GM19023 (cell line): Measurements from ENCODE around the gene RAD18.

Experiments used
- ATAC-seq: cut with Tn5 transposase; IDR thresholded peaks from one replicate; pipeline ENCODE4 v1.9.1; 2021; ENCODE audit warnings: mild to moderate bottlenecking, moderate library complexity; ENCODE audit not compliant: unreplicated experiment

Gene RAD18

GRCh38 chr3:8986741-8987140, 23.5 kb upstream of the RAD18 start:
- no peak for ATAC-seq

- no peak for ATAC-seq
These were observed 22.6 kb upstream of the RAD18 start for GRCh38 chr3:8985876-8986275.

- no peak for ATAC-seq
These were observed 22.1 kb upstream of the RAD18 start for GRCh38 chr3:8985411-8985831.

- ATAC-seq = no peak
These were observed 21.3 kb upstream of the RAD18 start for GRCh38 chr3:8984526-8984925.

GRCh38 chr3:8984081-8984480, 20.8 kb upstream of the RAD18 start:
- no peak for ATAC-seq

GRCh38 chr3:8983591-8983990, 20.3 kb upstream of the RAD18 start:
- ATAC-seq = no peak

- no peak for ATAC-seq
These were observed 19.8 kb upstream of the RAD18 start for GRCh38 chr3:8983026-8983425.

GRCh38 chr3:8982509-8982908, 19.2 kb upstream of the RAD18 start:
- ATAC-seq = no peak

- ATAC-seq = no peak
These were observed 18.4 kb upstream of the RAD18 start for GRCh38 chr3:8981700-8982099.

GRCh38 chr3:8981296-8981695, 18.0 kb upstream of the RAD18 start:
- ATAC-seq = no peak

GRCh38 chr3:8980756-8981257, 17.5 kb upstream of the RAD18 start:
- no peak for ATAC-seq

GRCh38 chr3:8979262-8979661, 16.0 kb upstream of the RAD18 start:
- no peak for ATAC-seq

- no peak for ATAC-seq
These were observed 15.3 kb upstream of the RAD18 start for GRCh38 chr3:8978551-8978950.

- ATAC-seq = no peak
These were observed 13.4 kb upstream of the RAD18 start for GRCh38 chr3:8976540-8977182.

GRCh38 chr3:8975081-8976020, 12.1 kb upstream of the RAD18 start:
- ATAC-seq = no peak

- ATAC-seq = no peak
These were observed 11.2 kb upstream of the RAD18 start for GRCh38 chr3:8974458-8974857.

GRCh38 chr3:8972639-8973038, 9.4 kb upstream of the RAD18 start:
- no peak for ATAC-seq

GRCh38 chr3:8970971-8971589, 7.8 kb upstream of the RAD18 start:
- ATAC-seq = no peak

GRCh38 chr3:8969241-8969640, 6.0 kb upstream of the RAD18 start:
- no peak for ATAC-seq

GRCh38 chr3:8968375-8968882, 5.2 kb upstream of the RAD18 start:
- ATAC-seq = no peak

- no peak for ATAC-seq
These were observed 4.3 kb upstream of the RAD18 start for GRCh38 chr3:8967553-8967952.
